ENCODE results near the gene MDH1B.

The MDH1B gene

GRCh38 chr2:206693399-206694137 is 71.6 kb downstream of the MDH1B start:
- DNase-seq: peak; percentile 58

- DNase-seq: no peak
These were observed 72.2 kb downstream of the MDH1B start for GRCh38 chr2:206692971-206693370.

- no peak for DNase-seq
These were observed 76.1 kb downstream of the MDH1B start for GRCh38 chr2:206688990-206689389.

- no peak for DNase-seq
These were observed 76.7 kb downstream of the MDH1B start for GRCh38 chr2:206688453-206688852.

Data from NCI-H69 (cell line).